ENCODE results near the gene CRIM1. TPM values are rescaled to one million over a fixed set of nuclear protein-coding genes. Genes with fewer than 3 reads are reported as not detected.

The CRIM1 gene, protein sequence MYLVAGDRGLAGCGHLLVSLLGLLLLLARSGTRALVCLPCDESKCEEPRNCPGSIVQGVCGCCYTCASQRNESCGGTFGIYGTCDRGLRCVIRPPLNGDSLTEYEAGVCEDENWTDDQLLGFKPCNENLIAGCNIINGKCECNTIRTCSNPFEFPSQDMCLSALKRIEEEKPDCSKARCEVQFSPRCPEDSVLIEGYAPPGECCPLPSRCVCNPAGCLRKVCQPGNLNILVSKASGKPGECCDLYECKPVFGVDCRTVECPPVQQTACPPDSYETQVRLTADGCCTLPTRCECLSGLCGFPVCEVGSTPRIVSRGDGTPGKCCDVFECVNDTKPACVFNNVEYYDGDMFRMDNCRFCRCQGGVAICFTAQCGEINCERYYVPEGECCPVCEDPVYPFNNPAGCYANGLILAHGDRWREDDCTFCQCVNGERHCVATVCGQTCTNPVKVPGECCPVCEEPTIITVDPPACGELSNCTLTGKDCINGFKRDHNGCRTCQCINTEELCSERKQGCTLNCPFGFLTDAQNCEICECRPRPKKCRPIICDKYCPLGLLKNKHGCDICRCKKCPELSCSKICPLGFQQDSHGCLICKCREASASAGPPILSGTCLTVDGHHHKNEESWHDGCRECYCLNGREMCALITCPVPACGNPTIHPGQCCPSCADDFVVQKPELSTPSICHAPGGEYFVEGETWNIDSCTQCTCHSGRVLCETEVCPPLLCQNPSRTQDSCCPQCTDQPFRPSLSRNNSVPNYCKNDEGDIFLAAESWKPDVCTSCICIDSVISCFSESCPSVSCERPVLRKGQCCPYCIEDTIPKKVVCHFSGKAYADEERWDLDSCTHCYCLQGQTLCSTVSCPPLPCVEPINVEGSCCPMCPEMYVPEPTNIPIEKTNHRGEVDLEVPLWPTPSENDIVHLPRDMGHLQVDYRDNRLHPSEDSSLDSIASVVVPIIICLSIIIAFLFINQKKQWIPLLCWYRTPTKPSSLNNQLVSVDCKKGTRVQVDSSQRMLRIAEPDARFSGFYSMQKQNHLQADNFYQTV
- 3.1 and 4.3 TPM in 2 replicates for total RNA-seq

DNA sequence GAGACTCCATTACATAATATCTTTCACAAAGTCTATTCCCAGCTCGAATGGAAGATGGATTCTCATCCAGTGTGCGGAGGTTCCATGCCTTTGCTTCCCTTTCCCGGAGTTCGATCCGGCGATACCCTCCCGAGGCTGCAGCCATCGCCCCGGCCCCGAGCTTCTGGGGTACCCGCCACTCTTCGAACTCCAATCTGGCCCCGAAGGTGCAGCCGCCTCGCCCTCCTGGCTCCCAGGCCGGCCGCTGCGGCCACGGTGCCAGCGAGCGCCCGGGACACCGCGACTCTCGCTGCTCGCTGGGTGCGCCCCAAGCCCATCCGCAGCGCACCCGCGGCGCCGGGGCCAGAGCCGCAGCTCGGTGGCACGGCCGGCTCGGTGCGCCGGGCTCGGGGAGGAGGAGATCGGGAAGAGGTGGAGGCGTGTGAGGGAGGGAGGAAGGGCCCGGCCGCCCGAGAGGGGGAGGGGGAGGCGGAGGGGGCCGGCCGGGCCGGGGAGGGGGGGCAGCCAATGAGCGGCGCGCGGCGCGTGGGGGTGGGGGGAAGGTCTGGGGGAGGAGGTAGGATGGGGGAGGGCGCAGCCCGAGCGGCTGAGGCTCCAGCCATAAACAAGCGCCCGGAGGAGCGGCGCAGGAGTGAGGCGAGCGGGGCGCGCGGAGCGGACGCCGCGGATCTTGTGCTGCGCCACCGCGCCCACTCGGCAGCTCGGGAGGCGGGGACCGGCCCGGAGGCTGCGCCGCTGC, at the start of gene CRIM1:
Gene CRIM1 (plus strand): TSS at position 628 of the 739 bp plus-strand sequence. CDS start 515 bp downstream, outside the sequence.
- intact Hi-C loops (cut with micrococcal nuclease), result loop anchor here (2.0 to 10.0 kb wide), 6 partner anchors 115 to 483 kb away; partner anchors contain the start of gene FEZ2

DNA sequence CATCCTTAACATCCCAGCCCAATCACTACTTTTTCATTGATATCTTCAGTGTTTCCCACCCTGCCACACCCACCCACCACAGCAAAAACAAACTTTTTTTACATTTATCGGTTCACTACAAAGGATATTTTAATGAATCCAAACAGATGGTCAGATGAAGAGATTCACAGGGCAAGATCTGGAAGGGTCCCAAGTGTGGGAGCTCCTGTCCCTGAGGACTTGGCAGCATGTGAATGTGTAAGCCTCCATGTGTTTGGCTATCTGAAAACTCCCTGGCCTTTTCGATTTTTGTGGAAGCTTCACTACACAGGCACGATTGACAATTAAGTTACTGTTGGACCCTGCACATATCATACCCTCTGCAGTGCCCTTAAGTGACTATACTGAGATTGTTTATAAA, 48.1 kb upstream of the CRIM1 start:
- intact Hi-C loops (cut with micrococcal nuclease), result no loop called here

DNA sequence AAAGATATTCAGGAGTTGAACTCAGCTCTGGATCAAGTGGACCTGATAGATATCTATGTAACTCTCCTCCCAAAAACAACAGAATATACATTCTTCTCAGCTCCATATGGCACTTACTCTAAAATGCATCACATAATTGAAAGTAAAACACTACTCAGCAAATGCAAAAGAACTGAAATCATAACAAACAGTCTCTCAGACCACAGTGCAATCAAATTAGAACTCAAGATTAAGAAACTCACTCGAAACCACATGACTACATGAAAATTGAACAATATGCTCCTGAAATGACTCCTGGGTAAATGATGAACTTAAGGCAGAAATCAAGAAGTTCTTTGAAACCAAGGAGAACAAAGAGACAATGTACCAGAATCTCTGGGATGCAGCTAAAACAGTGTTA, 45.1 kb upstream of the CRIM1 start:
- intact Hi-C loops (cut with micrococcal nuclease), result loop anchor here (2.0 kb wide), 1 partner anchor 74 kb away; no protein-coding TSS in a partner anchor

DNA sequence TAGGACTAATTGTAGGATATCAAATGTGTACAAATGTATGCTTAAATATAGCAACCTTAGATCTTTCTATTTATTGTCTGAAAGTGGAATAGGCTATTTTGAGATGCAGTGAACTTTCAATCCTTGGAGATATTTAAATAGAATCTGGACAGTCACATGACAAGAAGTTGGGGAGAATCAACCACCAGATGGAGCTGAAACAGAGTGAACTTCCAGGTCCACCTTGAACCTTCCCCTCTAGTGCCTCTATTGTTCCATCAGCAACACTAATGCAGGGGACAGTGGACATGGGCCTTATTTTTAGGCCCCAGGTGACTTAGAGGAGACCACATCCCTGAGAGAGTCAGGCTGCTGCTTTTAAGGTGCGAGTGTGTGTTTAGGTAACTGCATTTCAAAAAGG, 37.0 kb upstream of the CRIM1 start:
- intact Hi-C loops (cut with micrococcal nuclease), result no loop called here

DNA sequence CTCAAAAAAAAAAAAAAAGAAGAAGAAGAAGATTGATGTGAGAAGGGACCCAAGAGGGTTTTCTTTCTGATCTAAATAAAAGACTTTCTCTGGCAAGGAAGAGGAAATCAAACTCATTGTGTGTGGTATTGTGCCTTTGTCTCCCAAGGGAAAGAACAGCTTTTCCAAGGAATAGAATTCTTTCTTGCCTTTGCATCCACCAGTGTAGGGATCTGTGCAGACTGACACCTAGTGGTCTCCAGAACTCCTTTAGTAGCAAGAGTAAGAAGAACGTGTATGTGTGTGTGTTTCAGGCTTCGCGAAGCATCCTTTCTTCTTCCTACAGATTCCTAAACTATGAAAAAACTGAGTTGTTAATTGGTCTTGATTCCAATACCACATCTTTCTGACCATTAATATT, 33.5 kb upstream of the CRIM1 start:
- intact Hi-C loops (cut with micrococcal nuclease), result no loop called here

DNA sequence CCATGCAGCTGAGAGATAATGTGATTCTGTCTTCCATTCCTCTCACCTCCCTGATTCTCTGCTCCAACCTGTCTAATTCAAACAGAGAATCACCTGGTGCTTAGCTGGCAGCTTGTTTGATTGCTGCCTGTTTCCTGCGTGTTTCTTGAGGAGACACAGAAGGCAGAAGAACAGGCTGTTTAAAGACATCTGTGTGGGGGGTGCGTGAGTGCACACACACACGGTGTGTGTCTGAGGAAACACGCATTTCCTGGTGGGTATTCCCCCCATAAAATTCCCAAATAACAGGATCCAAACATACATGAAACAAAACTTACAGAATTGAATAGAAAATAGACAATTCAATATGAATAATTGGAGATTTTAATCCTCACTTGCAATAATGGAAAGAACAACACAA, 29.3 kb upstream of the CRIM1 start:
- intact Hi-C loops (cut with micrococcal nuclease), result no loop called here

DNA sequence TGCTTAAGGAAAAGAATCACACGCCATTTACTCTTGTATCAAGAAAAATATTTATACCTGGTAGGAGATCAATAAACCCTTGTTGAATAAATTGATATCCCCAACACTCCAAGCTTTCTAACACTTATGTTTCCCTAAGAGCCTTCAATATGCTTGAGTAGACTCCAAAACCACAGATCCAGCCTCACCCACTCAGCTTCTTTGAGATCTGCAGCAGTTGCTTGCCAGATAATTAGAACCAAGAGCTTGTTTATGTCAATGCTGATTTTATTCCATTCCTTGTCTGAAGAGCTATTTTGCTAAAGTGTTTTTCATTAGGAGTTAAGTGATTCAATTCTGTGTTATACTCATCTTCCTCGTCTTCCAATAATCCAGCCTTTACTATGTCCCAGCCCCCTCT, 26.3 kb upstream of the CRIM1 start:
- intact Hi-C loops (cut with micrococcal nuclease), result no loop called here

DNA sequence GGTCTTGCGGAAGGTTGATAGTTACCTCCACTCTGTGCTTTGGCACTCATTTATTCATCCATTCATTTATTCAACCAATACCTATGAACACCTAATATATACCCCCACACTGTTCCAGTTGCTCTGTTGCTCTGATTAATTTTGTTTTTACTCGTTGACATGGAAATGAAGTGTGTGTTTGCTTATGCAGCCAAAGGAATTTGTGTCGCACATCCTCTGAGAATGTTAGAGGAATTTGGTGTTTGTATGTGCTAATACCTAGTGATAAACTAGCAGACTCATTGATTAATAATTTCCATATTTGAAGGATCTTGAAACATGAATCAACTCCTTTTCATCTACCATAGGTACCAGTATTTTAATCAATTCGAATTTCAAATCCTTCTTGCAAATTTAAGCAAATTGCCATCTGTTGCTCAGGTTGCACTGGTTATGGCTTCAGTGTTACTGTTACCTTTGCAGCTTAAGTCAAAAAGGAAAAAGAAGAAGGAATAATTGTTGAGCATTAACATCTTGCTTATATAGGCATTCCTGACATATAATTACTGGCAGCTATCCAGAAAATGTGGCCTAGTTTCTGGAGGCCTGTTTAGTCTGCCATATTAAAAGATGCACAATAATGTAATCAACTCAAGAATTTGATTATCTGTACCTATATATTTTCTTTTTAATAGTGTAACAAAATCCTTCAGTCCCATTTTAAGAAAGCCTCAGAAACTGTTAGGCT, 25.7 kb upstream of the CRIM1 start:
- intact Hi-C loops (cut with micrococcal nuclease), result no loop called here

DNA sequence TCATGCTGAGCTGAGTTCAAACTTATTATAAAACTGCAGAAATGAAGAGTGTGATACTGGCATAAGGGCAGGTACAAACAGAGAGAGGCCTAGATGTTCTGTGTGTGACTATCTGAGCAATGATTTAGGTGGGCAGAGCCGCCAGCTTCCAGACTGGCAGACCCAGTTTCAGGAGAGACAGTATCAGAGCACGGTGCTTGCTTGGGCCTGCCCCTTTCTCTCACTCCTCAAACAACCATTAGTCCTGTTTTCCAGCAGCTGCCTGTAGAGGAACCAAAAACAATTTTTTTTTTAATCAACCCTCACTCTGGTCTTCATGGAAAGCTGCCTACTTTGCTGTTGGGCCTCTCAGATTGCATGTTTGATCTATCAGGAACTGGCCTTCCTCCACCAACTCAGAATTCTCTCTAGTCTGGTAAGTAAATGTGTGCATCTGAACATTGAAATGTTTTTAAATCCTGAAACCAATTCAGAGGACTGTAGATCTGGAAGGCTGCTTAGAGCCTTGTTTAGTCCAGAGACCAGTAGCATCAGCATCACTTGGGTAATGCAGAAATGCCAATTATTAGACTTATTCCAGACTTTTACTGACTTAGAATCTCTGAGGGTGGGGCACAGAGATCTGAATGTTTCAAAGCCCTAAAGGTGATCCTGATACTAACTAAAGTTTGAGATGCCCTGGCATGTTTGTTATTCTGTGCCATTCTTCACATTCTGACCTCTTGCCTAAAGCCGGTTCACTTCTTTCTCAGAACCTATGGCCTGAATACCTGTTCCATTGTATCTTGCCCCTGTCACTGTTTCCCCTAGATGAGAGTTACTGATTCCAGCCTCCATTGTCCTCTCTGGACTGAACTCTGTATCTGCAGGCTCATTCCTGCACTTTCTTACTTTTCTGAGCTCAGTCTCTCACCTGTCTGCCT, 24.8 kb upstream of the CRIM1 start:
- intact Hi-C loops (cut with micrococcal nuclease), result no loop called here

DNA sequence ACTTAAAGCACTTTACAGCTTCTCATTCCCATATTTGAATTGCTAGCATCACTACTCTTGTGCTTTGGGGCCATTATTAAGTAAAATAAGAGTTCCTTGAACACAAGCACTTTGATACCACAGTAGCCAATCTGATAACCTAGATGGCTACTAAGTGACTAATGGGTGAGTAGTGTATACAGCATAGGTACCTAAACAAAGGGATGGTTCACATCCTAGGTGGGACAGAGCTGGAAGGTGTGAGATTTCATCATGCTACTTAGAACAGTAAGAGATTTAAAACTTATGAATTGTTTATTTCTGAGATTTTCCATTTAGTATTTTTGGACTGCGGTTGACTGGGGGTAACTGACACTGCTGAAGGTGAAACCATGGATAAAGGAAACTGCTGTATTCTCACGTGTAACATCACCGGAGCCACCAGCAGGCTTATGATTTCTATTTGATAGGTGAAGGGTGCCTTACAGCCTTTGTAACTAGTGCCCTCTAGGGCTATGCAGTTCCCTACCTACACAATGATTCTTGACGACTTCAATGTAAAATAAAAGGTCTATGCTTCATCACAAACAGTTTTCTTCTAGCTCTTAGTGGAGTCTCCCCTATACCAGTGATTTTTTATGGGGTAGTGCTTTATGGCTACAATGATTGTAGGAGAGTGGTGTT, 22.1 kb upstream of the CRIM1 start:
- intact Hi-C loops (cut with micrococcal nuclease), result no loop called here

DNA sequence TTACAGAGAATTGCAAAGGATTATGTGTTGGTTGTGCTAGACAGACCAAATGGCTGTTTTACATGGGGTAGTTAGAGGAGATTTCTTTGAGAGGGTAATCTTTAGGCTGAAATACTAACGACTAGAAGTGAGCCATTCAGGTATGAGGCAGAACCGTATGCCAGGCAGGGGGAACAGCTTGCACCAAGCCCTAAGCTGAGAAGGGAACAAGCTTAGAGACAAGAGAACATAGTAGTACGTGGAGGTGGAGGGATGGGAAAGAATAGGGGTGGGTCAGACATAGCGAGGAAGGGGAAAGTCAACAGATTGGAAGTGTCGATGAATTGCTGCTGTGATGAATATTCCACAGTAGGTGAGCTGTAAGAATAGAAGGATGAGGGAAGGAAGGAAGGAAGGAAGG, 20.0 kb upstream of the CRIM1 start:
- intact Hi-C loops (cut with micrococcal nuclease), result loop anchor here (5.0 kb wide), 1 partner anchor 188 kb away; no protein-coding TSS in a partner anchor

DNA sequence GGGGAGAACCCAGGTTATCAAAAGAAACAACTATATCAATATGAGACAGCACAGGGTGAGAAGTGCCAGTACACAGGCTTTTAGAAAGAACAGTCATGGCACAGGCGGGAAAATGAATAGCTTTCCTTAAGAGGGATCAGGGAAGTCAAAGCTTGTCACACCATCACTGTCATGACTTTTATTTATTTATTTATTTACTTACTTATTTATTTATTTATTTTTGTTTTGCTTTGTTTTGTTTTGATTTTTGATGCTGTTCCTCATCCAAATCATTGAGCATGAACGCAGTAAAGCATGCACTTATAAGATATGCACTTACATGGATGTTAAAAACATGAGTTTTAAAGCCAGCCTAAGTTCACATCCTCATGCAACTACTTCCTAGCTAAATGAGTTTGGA, 19.3 kb upstream of the CRIM1 start:
- intact Hi-C loops (cut with micrococcal nuclease), result loop anchor here (5.0 kb wide), 1 partner anchor 189 kb away; no protein-coding TSS in a partner anchor

DNA sequence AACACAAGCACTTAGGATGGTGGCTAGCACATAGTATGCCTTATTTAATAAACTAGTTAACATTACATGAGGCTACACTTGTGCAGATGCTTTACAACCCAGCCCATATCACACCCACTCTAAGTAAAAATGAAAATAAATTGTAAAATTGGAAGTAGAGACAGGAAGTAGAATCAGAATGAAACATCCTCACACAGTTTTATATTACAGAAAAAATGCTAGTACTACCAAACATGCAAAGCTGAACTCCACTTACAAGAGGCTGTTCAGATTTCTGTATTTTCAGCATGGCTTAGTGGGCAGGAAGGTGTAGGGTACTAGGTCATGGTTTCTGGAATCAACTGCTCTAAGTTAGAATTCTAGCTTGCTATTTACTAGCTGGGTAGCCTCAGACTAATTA, 18.2 kb upstream of the CRIM1 start:
- intact Hi-C loops (cut with micrococcal nuclease), result loop anchor here (5.0 kb wide), 1 partner anchor 190 kb away; no protein-coding TSS in a partner anchor

DNA sequence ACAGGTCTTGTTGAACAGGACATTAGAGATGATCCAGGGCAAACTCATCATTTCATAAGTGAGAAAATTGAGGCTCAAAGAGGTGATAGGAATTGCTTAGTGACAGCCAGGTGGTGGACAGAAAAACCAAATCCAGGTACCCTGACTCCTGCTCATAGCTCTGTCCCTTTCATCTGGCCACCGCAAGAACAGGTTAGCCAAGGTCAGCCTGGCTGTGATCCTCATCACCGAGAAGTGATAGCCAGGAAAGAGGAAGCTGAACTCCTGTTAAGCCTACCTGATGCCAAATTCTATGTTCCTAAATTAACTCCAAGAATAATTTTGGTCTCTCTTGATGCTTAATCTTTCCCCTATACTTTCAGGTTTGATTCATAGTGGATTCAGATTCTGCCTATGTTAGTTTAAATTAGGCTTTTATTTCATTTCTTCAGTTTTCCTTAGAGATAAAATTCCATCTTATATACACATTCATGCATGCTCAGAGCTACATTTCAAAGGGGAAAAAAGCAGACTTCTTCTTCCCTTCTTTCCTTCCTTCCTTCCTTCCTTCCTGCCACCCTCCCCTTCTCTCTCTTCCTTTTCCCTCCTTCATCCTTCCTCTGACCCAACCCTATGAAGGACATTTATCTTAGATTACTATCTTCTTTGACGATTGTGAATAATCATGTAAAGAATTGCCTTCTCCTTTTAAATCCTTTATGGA, 17.3 kb upstream of the CRIM1 start:
- intact Hi-C loops (cut with micrococcal nuclease), result loop anchor here (5.0 kb wide), 1 partner anchor 191 kb away; no protein-coding TSS in a partner anchor

DNA sequence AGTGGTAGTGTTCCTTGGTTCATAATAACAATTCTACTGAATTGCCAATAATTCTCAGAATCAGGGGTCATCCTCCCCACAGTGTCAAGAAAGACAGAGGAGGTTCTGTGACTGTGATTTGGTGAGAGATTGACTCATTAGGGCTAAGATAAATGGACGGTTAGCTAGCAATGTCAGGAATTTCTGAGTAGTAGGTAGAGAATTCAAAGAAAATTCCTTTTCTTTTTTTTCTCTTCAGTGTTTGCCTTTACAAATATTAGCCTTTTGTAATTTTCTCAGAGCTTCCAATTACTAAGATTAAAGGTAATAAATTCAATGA, 16.8 kb upstream of the CRIM1 start:
- intact Hi-C loops (cut with micrococcal nuclease), result loop anchor here (5.0 kb wide), 1 partner anchor 191 kb away; no protein-coding TSS in a partner anchor

DNA sequence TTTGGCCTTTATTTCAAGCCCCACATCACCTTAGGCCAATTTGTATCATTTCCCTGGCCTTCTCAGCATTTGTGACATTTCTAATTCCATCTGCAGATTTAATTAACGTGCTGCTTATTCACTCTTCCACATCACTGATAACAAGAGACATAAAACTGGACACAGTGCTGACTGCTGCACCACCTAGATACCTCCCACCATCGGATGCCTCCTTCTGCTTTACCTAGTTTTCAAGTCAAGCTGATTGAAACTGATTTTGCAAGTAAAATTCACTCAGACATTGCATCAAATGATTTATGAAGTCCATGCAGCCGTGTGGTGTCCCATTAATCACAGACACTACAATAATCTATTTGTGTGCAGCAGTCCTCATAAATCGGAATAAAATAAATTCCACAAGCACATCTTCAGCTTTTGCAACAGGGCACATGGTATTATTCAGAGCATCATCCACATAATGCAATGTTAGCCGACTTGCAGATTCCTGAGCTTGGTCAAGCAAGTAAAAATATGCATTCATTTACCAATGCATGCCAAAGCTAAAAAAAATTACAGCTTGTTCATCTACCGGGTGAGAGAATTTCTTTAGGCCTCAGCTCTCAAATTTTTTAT, 15.9 kb upstream of the CRIM1 start:
- intact Hi-C loops (cut with micrococcal nuclease), result loop anchor here (5.0 kb wide), 1 partner anchor 192 kb away; no protein-coding TSS in a partner anchor

DNA sequence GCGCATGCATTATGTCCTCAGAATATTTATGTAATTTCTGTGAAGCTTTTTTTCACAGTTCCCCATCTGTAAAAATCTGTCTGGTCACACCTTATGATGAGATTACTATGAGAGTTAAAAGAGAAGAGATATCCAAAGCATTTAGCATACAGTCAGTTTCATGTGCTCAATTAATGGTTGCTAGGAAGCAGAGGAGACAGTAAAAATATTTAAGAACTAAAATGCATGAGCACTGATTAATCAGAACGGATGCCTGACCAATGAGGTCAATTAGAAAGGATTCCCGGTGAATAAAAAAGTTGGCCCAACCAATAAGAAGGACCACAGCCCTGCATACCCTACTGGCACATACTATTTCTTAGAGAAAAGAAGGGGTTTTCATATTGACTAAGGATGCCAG, 12.0 kb upstream of the CRIM1 start:
- intact Hi-C loops (cut with micrococcal nuclease), result no loop called here

DNA sequence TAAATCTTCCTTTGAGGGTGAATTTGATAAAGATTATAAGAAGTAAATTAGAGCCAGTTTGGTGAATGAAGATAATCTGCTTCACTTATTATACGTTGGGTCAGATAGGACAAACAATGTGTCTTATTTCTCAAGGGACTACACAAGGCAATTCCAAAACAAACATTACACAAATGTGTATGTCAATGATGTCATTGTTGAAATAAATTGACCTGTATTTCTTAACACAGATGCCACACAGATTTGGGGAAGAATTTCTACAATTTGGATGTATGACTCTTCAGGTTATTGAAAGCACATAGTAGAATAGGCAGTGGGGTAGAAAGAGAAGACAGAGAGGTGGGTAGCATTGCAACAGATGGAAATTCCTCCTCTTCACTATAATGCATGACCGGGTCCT, 6.9 kb upstream of the CRIM1 start:
- intact Hi-C loops (cut with micrococcal nuclease), result no loop called here
